Inflammatory macrophage treated with lipopolysaccharide for 1 hour (primary cell): ENCODE results near the gene SMAD2.

Experiments
- DNase-seq, 2 donors: peaks; one replicate each; pipeline ENCODE4 v3.0.0-alpha.2; 2020 to 2022

SMAD2 gene

GRCh38 chr18:47931718-47932103 is 1.3 kb upstream of the SMAD2 start:
- peak; percentile 49 to 50 for DNase-seq

GRCh38 chr18:47930931-47931717 is 665 bp upstream of the SMAD2 start:
- DNase-seq = peak; percentile 94

- DNase-seq = peak; percentile 69 to 88
These were observed 719 bp downstream of the SMAD2 start for GRCh38 chr18:47929681-47930198.

- DNase-seq = no peak
These were observed 2.0 kb downstream of the SMAD2 start for GRCh38 chr18:47928466-47928865.

GRCh38 chr18:47926101-47926850 is 4.2 kb downstream of the SMAD2 start:
- DNase-seq = no peak

- no peak for DNase-seq
These were observed 10.5 kb downstream of the SMAD2 start for GRCh38 chr18:47919916-47920315.

- no peak for DNase-seq
These were observed 12.4 kb downstream of the SMAD2 start for GRCh38 chr18:47917923-47918610.

GRCh38 chr18:47915930-47916329 is 14.5 kb downstream of the SMAD2 start:
- DNase-seq = no peak

- no peak for DNase-seq
These were observed 15.2 kb downstream of the SMAD2 start for GRCh38 chr18:47915229-47915628.

- DNase-seq = peak; percentile 34 to 58
These were observed 17.5 kb downstream of the SMAD2 start for GRCh38 chr18:47912794-47913585.

- DNase-seq = no peak
These were observed 18.1 kb downstream of the SMAD2 start for GRCh38 chr18:47912343-47912742.

GRCh38 chr18:47911877-47912276 is 18.6 kb downstream of the SMAD2 start:
- no peak for DNase-seq

- DNase-seq = no peak
These were observed 21.0 kb downstream of the SMAD2 start for GRCh38 chr18:47909484-47909883.

GRCh38 chr18:47908592-47908991 is 21.9 kb downstream of the SMAD2 start:
- no peak for DNase-seq

- no peak for DNase-seq
These were observed 24.1 kb downstream of the SMAD2 start for GRCh38 chr18:47906408-47906807.

- no peak for DNase-seq
These were observed 26.6 kb downstream of the SMAD2 start for GRCh38 chr18:47903809-47904208.

- peak; percentile 62 to 64 for DNase-seq
These were observed 28.7 kb downstream of the SMAD2 start for GRCh38 chr18:47901624-47902362.

- DNase-seq = no peak
These were observed 31.2 kb downstream of the SMAD2 start for GRCh38 chr18:47899107-47899840.

GRCh38 chr18:47898696-47899095 is 31.8 kb downstream of the SMAD2 start:
- DNase-seq = no peak

- no peak for DNase-seq
These were observed 32.4 kb downstream of the SMAD2 start for GRCh38 chr18:47898055-47898454.
